ENCODE data around the gene KIF3B.
"Not testable (repeated sequence)": the region's sequence is repeated elsewhere in the genome, so short reads cannot be mapped to it uniquely, and the experiment has no call there.

Gene KIF3B

GRCh38 chr20:32248043-32248442 is 29.4 kb upstream of the KIF3B start:
- TF ChIP-seq Cebpa-rat (IDR thresholded peaks at IDR 0.05): no peak
- Histone ChIP-seq H4K20me1 (no peaks in the 10 kb centered on the region), H3K36me3 (no peaks in the 10 kb centered on the region), H3K4me2 (peak overlapping the region; percentile 48), H3K4me3 (no peak overlapping the region), H3K9me3 (no peaks in the 10 kb centered on the region), H3K9ac (no peak overlapping the region), H3K27me3 (no peaks in the 10 kb centered on the region), H3K4me1 (peaks cover 21% of the 10 kb centered on the region), H3K27ac (peak overlapping the region; percentile 42; the same call in 1 of the 2 replicates)

GRCh38 chr20:32249030-32249738 is 28.3 kb upstream of the KIF3B start:
- no peak for TF ChIP-seq Cebpa-rat (IDR thresholded peaks at IDR 0.05)
- Histone ChIP-seq H4K20me1 (no peaks in the 10 kb centered on the region), H3K27ac (no peak overlapping the region), H3K4me3 (no peak overlapping the region), H3K36me3 (no peaks in the 10 kb centered on the region), H3K9me3 (no peaks in the 10 kb centered on the region), H3K4me1 (peaks cover 21% of the 10 kb centered on the region), H3K9ac (no peak overlapping the region), H3K27me3 (no peaks in the 10 kb centered on the region), H3K4me2 (no peak overlapping the region)

- H3K9ac ChIP-seq: no peak overlapping the region
Measured at GRCh38 chr20:32251470-32251869, 26.0 kb upstream of the KIF3B start.

GRCh38 chr20:32252189-32252588 is 25.3 kb upstream of the KIF3B start:
- H3K27me3 ChIP-seq: no peaks in the 10 kb centered on the region
- H3K4me2 ChIP-seq: no peak overlapping the region
- H3K9ac ChIP-seq: no peak overlapping the region
- no peaks in the 10 kb centered on the region for H3K9me3 ChIP-seq
- no peaks in the 10 kb centered on the region for H3K36me3 ChIP-seq
- no peak for TF ChIP-seq Cebpa-rat (IDR thresholded peaks at IDR 0.05)
- H3K27ac ChIP-seq: no peak overlapping the region
- no peak overlapping the region for H3K4me3 ChIP-seq
- H4K20me1 ChIP-seq: no peaks in the 10 kb centered on the region
- peaks cover 15% of the 10 kb centered on the region for H3K4me1 ChIP-seq

More at GRCh38 chr20:32251470-32251869, 26.0 kb upstream of the KIF3B start:
- Histone ChIP-seq H3K36me3 (no peaks in the 10 kb centered on the region), H3K27ac (no peak overlapping the region), H3K4me2 (no peak overlapping the region), H3K9me3 (no peaks in the 10 kb centered on the region), H3K27me3 (no peaks in the 10 kb centered on the region), H3K4me1 (peaks cover 21% of the 10 kb centered on the region), H3K4me3 (no peak overlapping the region), H4K20me1 (no peaks in the 10 kb centered on the region)
- no peak for TF ChIP-seq Cebpa-rat (IDR thresholded peaks at IDR 0.05)

GRCh38 chr20:32260973-32261372 is 16.5 kb upstream of the KIF3B start:
- H3K4me3 ChIP-seq, H3K36me3 ChIP-seq, H3K27me3 ChIP-seq, H4K20me1 ChIP-seq, H3K4me2 ChIP-seq, H3K9me3 ChIP-seq, H3K4me1 ChIP-seq, H3K9ac ChIP-seq, H3K27ac ChIP-seq: not testable (repeated sequence)

- no peaks in the 10 kb centered on the region for H3K9me3 ChIP-seq
Measured at GRCh38 chr20:32261644-32262043, 15.8 kb upstream of the KIF3B start.

GRCh38 chr20:32263398-32263954 is 14.0 kb upstream of the KIF3B start:
- no peak overlapping the region for H3K27ac ChIP-seq
- H3K4me1 ChIP-seq: peaks cover 9% of the 10 kb centered on the region
- H3K36me3 ChIP-seq: no peaks in the 10 kb centered on the region
- H4K20me1 ChIP-seq: no peaks in the 10 kb centered on the region
- H3K27me3 ChIP-seq: no peaks in the 10 kb centered on the region
- no peak overlapping the region for H3K9ac ChIP-seq
- no peak overlapping the region for H3K4me3 ChIP-seq
- TF ChIP-seq Cebpa-rat (IDR thresholded peaks at IDR 0.05): no peak
- no peak overlapping the region for H3K4me2 ChIP-seq
- H3K9me3 ChIP-seq: no peaks in the 10 kb centered on the region

More at GRCh38 chr20:32261644-32262043, 15.8 kb upstream of the KIF3B start:
- Histone ChIP-seq H3K4me2 (no peak overlapping the region), H3K27ac (no peak overlapping the region), H3K4me3 (no peak overlapping the region), H3K27me3 (no peaks in the 10 kb centered on the region), H3K4me1 (peaks cover 9% of the 10 kb centered on the region), H3K9ac (no peak overlapping the region), H3K36me3 (no peaks in the 10 kb centered on the region), H4K20me1 (no peaks in the 10 kb centered on the region)
- no peak for TF ChIP-seq Cebpa-rat (IDR thresholded peaks at IDR 0.05)

- H3K9ac ChIP-seq: no peak overlapping the region
- no peak for TF ChIP-seq Cebpa-rat (IDR thresholded peaks at IDR 0.05)
- peaks cover 13% of the 10 kb centered on the region for H3K4me1 ChIP-seq
- H3K36me3 ChIP-seq: no peaks in the 10 kb centered on the region
- H3K4me3 ChIP-seq: no peak overlapping the region
- H4K20me1 ChIP-seq: no peaks in the 10 kb centered on the region
- H3K4me2 ChIP-seq: no peak overlapping the region
- no peaks in the 10 kb centered on the region for H3K27me3 ChIP-seq
- peaks cover 10% of the 10 kb centered on the region; the same call in 1 of the 2 replicates for H3K9me3 ChIP-seq
- no peak overlapping the region for H3K27ac ChIP-seq
Measured at GRCh38 chr20:32271620-32272019, 5.8 kb upstream of the KIF3B start.

GRCh38 chr20:32274359-32274758 is 3.1 kb upstream of the KIF3B start:
- Histone ChIP-seq H3K9me3 (peaks cover 10% of the 10 kb centered on the region; the same call in 1 of the 2 replicates), H4K20me1 (no peaks in the 10 kb centered on the region), H3K27ac (no peak overlapping the region), H3K4me1 (peaks cover 31% of the 10 kb centered on the region), H3K4me3 (no peak overlapping the region), H3K4me2 (no peak overlapping the region), H3K27me3 (no peaks in the 10 kb centered on the region), H3K9ac (no peak overlapping the region), H3K36me3 (no peaks in the 10 kb centered on the region)
- no peak for TF ChIP-seq Cebpa-rat (IDR thresholded peaks at IDR 0.05)

- H3K4me3 ChIP-seq, H4K20me1 ChIP-seq, H3K27ac ChIP-seq, H3K9ac ChIP-seq, H3K4me2 ChIP-seq, H3K9me3 ChIP-seq, H3K27me3 ChIP-seq, H3K36me3 ChIP-seq: not testable (repeated sequence)
- peaks cover 25% of the 10 kb centered on the region for H3K4me1 ChIP-seq
Measured at GRCh38 chr20:32275163-32275562, 2.3 kb upstream of the KIF3B start.

All from BLaER1 (cell line).